Pancreas (tissue), 10 donors: ENCODE measurements around the gene FGF2. TPM values are rescaled to one million over a fixed set of nuclear protein-coding genes. Genes with fewer than 3 reads are reported as not detected.

ENCODE experiments used
- ATAC-seq, 4 donors: fragments of 200-7000 bp; cut with Tn5 transposase; one replicate each; pipeline versions ENCODE4 v1.8.0 to v1.9.1; 2020; ENCODE audit warnings: mild to moderate bottlenecking in 4 of 4, moderate library complexity in 4 of 4
- DNase-seq, 6 donors: peaks; one replicate each; pipeline ENCODE4 v3.0.0-alpha.2; 2020
- FAIRE-seq: peaks from 2 replicates; lab custom pipeline; 2012; peaks lifted over from hg19 to GRCh38; lab: Jason Lieb, UNC
- H3K27ac ChIP-seq, 4 donors: fragments of 200-600 bp; sonication (generic); 1 replicate in 3 of 4; 2 replicates in 1 of 4; pipeline versions ENCODE4 v1.5.0 to v1.8.0; 2020
- H3K27me3 ChIP-seq, 4 donors: fragments of 200-600 bp; one replicate each; pipeline ENCODE4 v1.8.0; 2021
- H3K36me3 ChIP-seq, 3 donors: fragments of 200-600 bp; sonication (generic) in 1 of 3; one replicate each; pipeline versions ENCODE4 v1.5.0 to v1.8.0; 2020 to 2021
- H3K4me1 ChIP-seq, 3 donors: fragments of 200-600 bp; one replicate each; pipeline ENCODE4 v1.8.0; 2021
- H3K4me3 ChIP-seq, 4 donors: fragments of 200-600 bp; sonication (generic) in 2 of 4; one replicate each; pipeline versions ENCODE4 v1.5.0 to v1.8.0; 2020 to 2021
- H3K9me3 ChIP-seq, 4 donors: fragments of 200-600 bp; one replicate each; pipeline ENCODE4 v1.8.0; 2021
- CTCF ChIP-seq, 4 donors: fragments of 200-600 bp; sonication (generic) in 3 of 4; IDR thresholded peaks; one replicate each; pipeline versions ENCODE4 v1.5.0 to v1.8.0; 2021; ENCODE audit warnings: antibody characterized with exemption in 4 of 4
- WGBS, 2 donors: extraction: QIAGEN DNeasy Blood & Tissue Kit; methylation state at CpG; one replicate each; pipeline ENCODE4 v1.1.7; 2013; 5-methylcytosine and 5-hydroxymethylcytosine counted together
- intact Hi-C, 3 donors: fragments of 100-400 bp; cut with DNase I; formaldehyde crosslinking; loops; one replicate each; pipeline versions ENCODE4 v1.11.1 to v1.14.2; 2022
- polyA plus RNA-seq, 2 donors: library from polyadenylated mRNA; stranded (reverse); fragments of 200-250 nt; gene quantifications; one replicate each; pipeline ENCODE4 v1.2.3, GENCODE V29; 2013
- total RNA-seq, 6 donors: library from RNA; stranded (reverse); fragmentation: NEBNext Ultra II Directional in 4 of 6; extraction: Animal tissue kit (Norgen Biotek cat#: 25700) in 4 of 6; gene quantifications; one replicate each; pipeline versions ENCODE4 v1.2.1 to v1.2.4, GENCODE V29; 2021 to 2023
- donor health status: healthy with polysubstance abuse.
- donor health status: DM: no; HTN: no; CAD: no; lungs with moderate emphysema.
- donor health status: DM: no; HTN: no; CAD: no.
- donor health status: control.
- donor health status: control.
- donor health status: Bipolar disorder and iron deficiency.
- donor health status: DM: yes; HTN: yes; CAD: no.
- donor health status: DM: no; HTN: no; CAD: no.
- donor health status: DM: no; HTN: no; CAD: no.
- donor health status: DM: yes; HTN: yes; CAD: no.

FGF2 gene
- total and polyA plus RNA-seq, 8 donors: 0.41 to 1.6 (median 0.71) TPM

- no peak overlapping the region for H3K27ac ChIP-seq
- no peaks in the 10 kb centered on the region for H3K36me3 ChIP-seq
- H3K27me3 ChIP-seq: no peaks in the 10 kb centered on the region
- intact Hi-C loops: loop anchor here in 1 of 3 donors (10.0 kb wide), 1 partner anchor 142 kb away; no protein-coding TSS in a partner anchor
- DNase-seq (no peak), ATAC-seq (no peak), FAIRE-seq (no peak)
- H3K9me3 ChIP-seq: no peaks in the 10 kb centered on the region
- H3K4me3 ChIP-seq: no peak overlapping the region
- no peak for TF ChIP-seq CTCF (IDR thresholded peaks at IDR 0.05)
- H3K4me1 ChIP-seq: no peaks in the 10 kb centered on the region
- WGBS, 2 donors: 90 to 96% methylated on average over 7 of the region's 7 CpGs
Measured at GRCh38 chr4:122906859-122907305, 80.3 kb downstream of the FGF2 start.

- no peak for TF ChIP-seq CTCF (IDR thresholded peaks at IDR 0.05)
- ATAC-seq: no peak
- no peaks in the 10 kb centered on the region for H3K36me3 ChIP-seq
- no peaks in the 10 kb centered on the region for H3K9me3 ChIP-seq
- H3K4me1 ChIP-seq: no peaks in the 10 kb centered on the region
- no peak overlapping the region for H3K4me3 ChIP-seq
- H3K27me3 ChIP-seq: no peaks in the 10 kb centered on the region
- intact Hi-C loops: loop anchor here in 1 of 3 donors (10.0 kb wide), 1 partner anchor 143 kb away; no protein-coding TSS in a partner anchor
- no peak for FAIRE-seq
- 86 to 89% methylated on average over 1 of the region's 1 CpG for whole genome bisulfite sequencing, 2 donors
- DNase-seq: no peak
- no peak overlapping the region for H3K27ac ChIP-seq
Measured at GRCh38 chr4:122908223-122908622, 81.6 kb downstream of the FGF2 start.

GRCh38 chr4:122909683-122910082, 83.1 kb downstream of the FGF2 start:
- DNase-seq: no peak
- intact Hi-C loops: loop anchor here in 1 of 3 donors (10.0 kb wide), 1 partner anchor 145 kb away; no protein-coding TSS in a partner anchor
- H3K27me3 ChIP-seq: no peaks in the 10 kb centered on the region
- no peak for TF ChIP-seq CTCF (IDR thresholded peaks at IDR 0.05)
- no peak for ATAC-seq
- H3K9me3 ChIP-seq: no peaks in the 10 kb centered on the region
- no peaks in the 10 kb centered on the region for H3K36me3 ChIP-seq
- H3K4me1 ChIP-seq: no peaks in the 10 kb centered on the region
- H3K4me3 ChIP-seq: no peak overlapping the region
- WGBS, 2 donors: 68 to 88% methylated on average over 2 of the region's 2 CpGs
- no peak overlapping the region for H3K27ac ChIP-seq
- no peak for FAIRE-seq

- no peak for DNase-seq
- no peak for ATAC-seq
- Histone ChIP-seq H3K4me1 (no peaks in the 10 kb centered on the region), H3K9me3 (no peaks in the 10 kb centered on the region), H3K27me3 (no peaks in the 10 kb centered on the region), H3K36me3 (no peaks in the 10 kb centered on the region), H3K4me3 (no peak overlapping the region), H3K27ac (no peak overlapping the region)
- 88 to 91% methylated on average over 1 of the region's 1 CpG for WGBS, 2 donors
- no peak for TF ChIP-seq CTCF (IDR thresholded peaks at IDR 0.05)
- no peak for FAIRE-seq
- intact Hi-C loops: no loop called here
Measured at GRCh38 chr4:122911588-122911987, 85.0 kb downstream of the FGF2 start.

GRCh38 chr4:122912810-122913575, 86.4 kb downstream of the FGF2 start:
- Histone ChIP-seq H3K4me1 (no peaks in the 10 kb centered on the region), H3K36me3 (no peaks in the 10 kb centered on the region), H3K27me3 (no peaks in the 10 kb centered on the region), H3K4me3 (no peak overlapping the region), H3K27ac (no peak overlapping the region), H3K9me3 (no peaks in the 10 kb centered on the region)
- intact Hi-C loops: no loop called here
- 73 to 90% methylated on average over 1 of the region's 1 CpG for whole genome bisulfite sequencing, 2 donors
- ATAC-seq: no peak
- FAIRE-seq: no peak
- DNase-seq: no peak
- TF ChIP-seq CTCF (IDR thresholded peaks at IDR 0.05): no peak
